NT2/D1 (cell line): ENCODE data around the gene DHRS7B.
A peak's percentile ranks its signal among the peaks of the same experiment; 100 is the strongest.

ENCODE experiments used
- DNase-seq: peaks from one replicate; pipeline ENCODE4 v3.0.0-alpha.2; 2011; ENCODE audit warnings: low read depth, low spot score
- H3K27me3 ChIP-seq: 2 replicates; pipeline ENCODE4 v1.6.0; 2011; ENCODE audit warnings: mild to moderate bottlenecking; ENCODE audit not compliant: insufficient read length, insufficient read depth
- H3K36me3 ChIP-seq: 2 replicates; pipeline ENCODE4 v1.6.1; 2011; ENCODE audit warnings: mild to moderate bottlenecking, low read length, mixed read lengths; ENCODE audit not compliant: insufficient read depth, insufficient read length
- H3K4me1 ChIP-seq: 2 replicates; pipeline ENCODE4 v1.5.1; 2011; ENCODE audit not compliant: insufficient read depth, insufficient read length
- H3K4me3 ChIP-seq: 2 replicates; pipeline ENCODE4 v1.5.1; 2011; ENCODE audit warnings: low read depth; ENCODE audit not compliant: insufficient read length
- H3K9ac ChIP-seq: 2 replicates; pipeline ENCODE4 v1.6.0; 2011; ENCODE audit warnings: low read depth; ENCODE audit not compliant: insufficient read length
- H3K9me3 ChIP-seq: 2 replicates; pipeline ENCODE4 v1.5.1; 2011; ENCODE audit warnings: mild to moderate bottlenecking, low read length; ENCODE audit not compliant: insufficient read depth
- SUZ12 ChIP-seq: IDR thresholded peaks from 2 replicates; pipeline ENCODE4 v1.6.1; 2011; ENCODE audit not compliant: insufficient read length, insufficient read depth; ENCODE audit errors: extremely low read depth
- YY1 ChIP-seq: IDR thresholded peaks from 2 replicates; pipeline ENCODE4 v1.6.1; 2011; ENCODE audit not compliant: insufficient read length, insufficient read depth
- ZNF274 ChIP-seq: IDR thresholded peaks from 2 replicates; pipeline ENCODE4 v1.6.1; 2011; ENCODE audit warnings: mild to moderate bottlenecking, low read depth, low read length

Gene DHRS7B

DNA sequence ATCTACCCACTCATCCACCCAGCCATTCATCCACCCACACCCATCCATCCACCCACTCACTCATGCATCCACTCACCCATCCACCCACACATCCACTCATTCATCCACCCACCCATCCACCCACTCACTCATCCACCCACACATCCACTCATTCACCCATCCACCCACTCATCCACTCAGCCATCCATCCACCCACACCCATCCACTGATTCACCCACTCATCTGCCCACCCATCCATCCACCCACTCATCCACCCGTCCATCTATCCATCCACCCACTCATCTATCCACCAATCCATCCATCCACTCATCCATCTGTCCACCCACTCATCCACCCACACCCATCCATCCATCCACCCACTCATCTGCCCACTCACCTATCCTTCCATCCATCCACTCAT, 109.2 kb downstream of the DHRS7B start:
- Histone ChIP-seq H3K36me3 (no peaks in the 10 kb centered on the region), H3K9me3 (no peaks in the 10 kb centered on the region), H3K4me3 (no peak overlapping the region), H3K9ac (no peak overlapping the region), H3K27me3 (no peaks in the 10 kb centered on the region), H3K4me1 (peaks cover 17% of the 10 kb centered on the region)
- TF ChIP-seq ZNF274 (no peak), SUZ12 (no peak), YY1 (no peak)
- no peak for DNase-seq

DNA sequence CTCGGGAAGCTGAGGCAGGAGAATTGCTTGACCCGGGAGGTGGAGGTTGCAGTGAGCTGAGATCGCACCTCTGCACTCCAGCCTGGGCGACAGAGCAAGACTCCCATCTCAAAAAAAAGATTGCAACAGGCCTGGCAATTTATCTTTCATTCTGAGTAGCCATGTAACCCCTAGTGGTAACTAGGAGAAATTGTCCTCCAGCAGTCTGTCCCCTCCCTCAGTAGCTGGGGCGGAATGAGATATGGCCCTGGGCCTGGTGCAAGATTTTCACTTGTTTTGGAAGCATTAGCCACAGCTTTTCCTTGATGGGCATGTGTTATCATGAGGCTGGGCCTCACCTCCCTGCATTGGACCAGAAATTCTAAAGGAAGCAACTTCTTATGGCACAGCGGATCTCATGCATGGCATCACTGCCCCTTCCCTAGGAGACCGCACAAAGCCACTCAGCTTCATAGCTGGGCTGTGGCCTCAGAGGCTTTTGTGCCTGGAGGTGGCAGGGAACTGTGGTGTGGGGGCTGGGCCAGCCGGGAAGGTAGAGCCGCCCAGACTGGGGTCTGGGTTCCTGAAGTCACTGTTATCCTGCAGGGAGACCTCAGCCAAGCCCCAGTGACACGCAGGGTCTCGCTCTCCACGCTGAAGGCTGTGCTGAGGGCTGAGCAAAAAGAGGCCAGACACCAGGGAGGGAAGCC, 113.1 kb downstream of the DHRS7B start:
- no peaks in the 10 kb centered on the region for H3K36me3 ChIP-seq
- H3K4me3 ChIP-seq = no peak overlapping the region
- TF ChIP-seq YY1 (no peak), ZNF274 (no peak), SUZ12 (no peak)
- H3K4me1 ChIP-seq = peaks cover 44% of the 10 kb centered on the region
- no peak for DNase-seq
- H3K9ac ChIP-seq = peak overlapping the region; percentile 44
- no peaks in the 10 kb centered on the region for H3K27me3 ChIP-seq
- no peaks in the 10 kb centered on the region for H3K9me3 ChIP-seq

DNA sequence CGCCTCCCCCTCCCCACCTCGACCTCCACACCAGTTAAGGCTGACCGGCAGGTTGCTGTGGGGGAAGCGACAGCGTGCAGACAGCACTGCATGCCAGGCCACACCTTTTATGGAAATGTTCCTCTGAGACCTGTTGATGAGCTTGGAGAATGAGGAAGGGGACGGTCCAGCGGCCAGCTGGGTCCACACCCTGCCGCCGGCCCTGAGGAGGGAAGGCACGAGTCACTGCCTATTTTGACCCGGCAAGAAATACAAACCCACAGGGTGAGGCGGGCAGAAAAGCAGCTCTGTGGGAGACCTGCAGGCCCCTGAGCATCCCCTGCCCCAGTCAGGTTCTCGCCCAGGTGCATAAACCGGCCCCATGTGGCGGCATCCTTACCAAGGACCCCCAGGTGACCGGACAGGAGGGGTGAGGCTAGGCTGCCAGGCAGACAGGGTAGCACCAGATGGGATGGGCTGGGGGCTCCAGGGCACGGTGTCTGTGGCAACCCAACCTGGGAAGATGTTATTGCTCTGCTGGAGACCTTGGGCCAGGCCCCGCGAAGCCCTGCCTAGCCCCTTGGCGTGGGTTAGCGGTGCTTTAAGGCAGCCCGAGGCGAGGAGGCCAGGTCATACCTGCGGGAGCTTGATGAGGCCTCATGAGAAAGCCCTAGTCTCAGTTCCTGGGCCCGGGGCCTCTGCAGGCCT, 113.7 kb downstream of the DHRS7B start:
- H3K4me3 ChIP-seq = no peak overlapping the region
- H3K9me3 ChIP-seq = no peaks in the 10 kb centered on the region
- no peaks in the 10 kb centered on the region for H3K27me3 ChIP-seq
- no peaks in the 10 kb centered on the region for H3K36me3 ChIP-seq
- DNase-seq = no peak
- H3K4me1 ChIP-seq = peaks cover 44% of the 10 kb centered on the region
- peak overlapping the region; percentile 44 for H3K9ac ChIP-seq
- TF ChIP-seq SUZ12 (no peak), ZNF274 (no peak), YY1 (no peak)
